KOPT-K1 (cell line): ENCODE data around the gene MAZ.

Source experiments
- H3K27ac ChIP-seq: fragments of 200-600 bp; sonication (generic); 2 replicates; pipeline ENCODE4 v1.5.1; 2016; ENCODE audit warnings: antibody characterized with exemption, mild to moderate bottlenecking, low read depth, low read length; ENCODE audit not compliant: poor library complexity, severe bottlenecking
- H3K36me3 ChIP-seq: fragments of 200-600 bp; sonication (generic); 2 replicates; pipeline ENCODE4 v1.5.1; 2017; ENCODE audit warnings: antibody characterized with exemption, mild to moderate bottlenecking, low read length, moderate library complexity; ENCODE audit not compliant: insufficient read depth
- H3K9me3 ChIP-seq: fragments of 200-600 bp; sonication (generic); 2 replicates; pipeline ENCODE4 v1.5.1; 2017; ENCODE audit warnings: antibody characterized with exemption, low read length, mild to moderate bottlenecking; ENCODE audit not compliant: insufficient read depth, poor library complexity, severe bottlenecking

The MAZ gene

GRCh38 chr16:29844575-29845331 is 38.4 kb downstream of the MAZ start:
- Histone ChIP-seq H3K36me3 (no peaks in the 10 kb centered on the region), H3K27ac (no peak overlapping the region), H3K9me3 (no peaks in the 10 kb centered on the region)

GRCh38 chr16:29845656-29846055 is 39.3 kb downstream of the MAZ start:
- Histone ChIP-seq H3K36me3 (no peaks in the 10 kb centered on the region), H3K27ac (no peak overlapping the region), H3K9me3 (no peaks in the 10 kb centered on the region)

GRCh38 chr16:29848420-29849297 is 42.3 kb downstream of the MAZ start:
- Histone ChIP-seq H3K27ac (no peak overlapping the region), H3K36me3 (no peaks in the 10 kb centered on the region), H3K9me3 (no peaks in the 10 kb centered on the region)

GRCh38 chr16:29849505-29849904 is 43.2 kb downstream of the MAZ start:
- H3K27ac ChIP-seq: no peak overlapping the region
- H3K36me3 ChIP-seq: no peaks in the 10 kb centered on the region
- H3K9me3 ChIP-seq: no peaks in the 10 kb centered on the region

GRCh38 chr16:29850998-29851397 is 44.7 kb downstream of the MAZ start:
- no peaks in the 10 kb centered on the region for H3K36me3 ChIP-seq
- no peaks in the 10 kb centered on the region for H3K9me3 ChIP-seq
- no peak overlapping the region for H3K27ac ChIP-seq

GRCh38 chr16:29852654-29853053 is 46.3 kb downstream of the MAZ start:
- H3K9me3 ChIP-seq: no peaks in the 10 kb centered on the region
- no peak overlapping the region for H3K27ac ChIP-seq
- no peaks in the 10 kb centered on the region for H3K36me3 ChIP-seq

GRCh38 chr16:29854520-29855100 is 48.3 kb downstream of the MAZ start:
- H3K9me3 ChIP-seq: no peaks in the 10 kb centered on the region
- peaks cover 16% of the 10 kb centered on the region for H3K36me3 ChIP-seq
- H3K27ac ChIP-seq: no peak overlapping the region

GRCh38 chr16:29857133-29857760 is 50.9 kb downstream of the MAZ start:
- H3K9me3 ChIP-seq: no peaks in the 10 kb centered on the region
- H3K36me3 ChIP-seq: peaks cover 34% of the 10 kb centered on the region
- no peak overlapping the region for H3K27ac ChIP-seq

GRCh38 chr16:29858149-29858849 is 52.0 kb downstream of the MAZ start:
- H3K36me3 ChIP-seq: peaks cover 34% of the 10 kb centered on the region
- H3K9me3 ChIP-seq: no peaks in the 10 kb centered on the region
- no peak overlapping the region for H3K27ac ChIP-seq

- H3K9me3 ChIP-seq: no peaks in the 10 kb centered on the region
- no peak overlapping the region for H3K27ac ChIP-seq
- peaks cover 34% of the 10 kb centered on the region for H3K36me3 ChIP-seq
Measured at GRCh38 chr16:29858974-29859373, 52.6 kb downstream of the MAZ start.

- H3K27ac ChIP-seq: no peak overlapping the region
- peaks cover 34% of the 10 kb centered on the region for H3K36me3 ChIP-seq
- H3K9me3 ChIP-seq: no peaks in the 10 kb centered on the region
Measured at GRCh38 chr16:29860218-29860617, 53.9 kb downstream of the MAZ start.
